GM18502 (cell line): ENCODE results near the gene OPRL1.
"Not testable (repeated sequence)": the region's sequence is repeated elsewhere in the genome, so short reads cannot be mapped to it uniquely, and the experiment has no call there.

Experiments used
- ATAC-seq: cut with Tn5 transposase; IDR thresholded peaks from one replicate; pipeline ENCODE4 v1.9.1; 2021; ENCODE audit warnings: mild to moderate bottlenecking; ENCODE audit not compliant: unreplicated experiment, poor library complexity

The OPRL1 gene

GRCh38 chr20:64113796-64114355 is 34.0 kb downstream of the OPRL1 start:
- no peak for ATAC-seq

DNA sequence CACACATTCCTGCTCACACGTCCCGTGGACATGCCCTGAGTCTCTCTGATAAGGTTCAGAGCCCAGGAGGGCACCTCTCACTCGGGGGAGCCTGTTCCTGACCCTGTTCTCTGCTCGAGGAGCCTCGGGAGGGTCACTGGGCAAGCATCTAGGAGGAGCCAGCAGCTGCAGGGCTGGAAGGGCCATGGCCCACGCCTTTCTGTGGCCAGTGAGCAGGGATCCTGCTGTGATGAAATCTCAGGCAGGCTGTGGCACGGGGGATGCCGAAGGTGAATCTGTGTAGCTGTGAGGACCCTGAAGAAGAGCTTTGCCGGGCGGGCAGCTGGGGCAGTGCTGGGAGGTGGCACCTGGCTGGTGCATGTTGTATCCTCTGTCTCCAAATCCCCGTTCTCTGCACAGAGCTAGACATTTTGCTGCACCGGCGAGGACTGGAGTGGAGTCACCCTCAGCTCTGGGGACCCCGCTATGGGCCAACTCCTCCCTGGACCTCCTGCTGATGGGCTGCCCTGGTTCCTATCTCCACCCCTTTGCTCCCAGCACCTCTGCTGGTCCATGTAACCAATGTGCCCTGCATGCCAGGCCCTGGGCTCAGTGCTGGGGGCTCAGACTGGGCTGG is 34.6 kb downstream of the OPRL1 start:
- no peak for ATAC-seq

- ATAC-seq: no peak
These were observed 35.5 kb downstream of the OPRL1 start for GRCh38 chr20:64115171-64115911.

DNA sequence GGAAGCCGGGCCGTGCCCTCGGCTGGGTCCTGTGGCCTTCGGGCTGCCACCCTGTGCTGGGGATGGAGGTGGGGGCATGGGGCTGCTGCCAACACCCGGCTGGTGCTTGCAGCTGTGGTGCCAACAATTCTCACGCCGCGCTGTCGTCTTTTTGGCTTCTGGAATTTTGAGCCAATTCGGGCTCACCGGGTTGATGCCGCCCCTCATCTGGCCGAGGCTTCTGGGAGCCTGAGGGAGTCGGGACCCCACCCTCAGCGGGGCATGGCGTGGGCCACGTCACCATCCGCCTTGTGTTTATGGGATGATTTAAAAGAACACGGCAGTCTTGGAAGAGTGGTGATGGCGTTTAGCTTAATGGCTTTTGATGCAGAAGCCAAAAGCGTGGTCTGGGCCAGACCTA is 36.1 kb downstream of the OPRL1 start:
- no peak for ATAC-seq

DNA sequence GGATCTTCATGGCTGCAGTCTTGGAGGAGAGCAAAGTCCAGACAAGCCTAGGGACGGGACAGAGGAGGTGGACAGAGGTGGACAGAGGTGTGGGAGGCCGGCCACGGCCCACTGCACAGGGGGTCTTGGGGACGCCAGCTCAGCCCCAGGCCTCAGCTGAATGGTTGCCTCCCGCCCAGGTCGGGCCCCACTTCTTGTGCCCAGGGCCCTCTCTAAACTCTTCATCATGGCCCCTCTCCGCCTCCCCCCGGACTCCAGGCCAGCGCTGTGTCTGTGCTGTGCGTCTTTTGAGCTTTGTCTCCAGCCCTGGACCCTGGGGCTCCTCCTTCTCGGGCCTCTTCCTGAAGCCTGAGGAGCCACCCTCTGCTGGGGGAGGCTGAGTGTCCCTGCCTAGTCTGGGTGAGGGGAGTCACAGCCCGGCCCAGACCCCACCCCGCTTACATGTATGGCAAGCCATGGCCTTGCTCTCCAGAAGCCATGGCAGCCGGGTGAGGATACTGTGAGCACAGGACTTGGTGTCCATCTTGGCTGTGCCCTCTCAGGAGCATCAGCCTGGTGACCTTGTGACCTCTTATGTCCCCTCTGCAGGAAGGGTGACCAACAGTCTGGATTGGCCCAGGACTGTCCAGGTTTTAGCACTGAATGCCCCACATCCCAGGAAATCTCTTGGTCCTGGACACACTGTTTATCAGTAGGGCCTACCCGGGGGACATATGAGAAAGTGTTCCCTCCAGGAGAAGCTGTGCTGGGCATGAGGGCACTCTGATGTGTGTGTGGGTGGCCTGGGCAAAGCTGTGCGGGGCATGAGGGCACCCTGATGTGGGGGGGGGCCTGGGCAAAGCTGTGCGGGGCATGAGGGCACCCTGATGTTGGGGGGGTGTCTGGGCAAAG is 36.9 kb downstream of the OPRL1 start:
- ATAC-seq: no peak

DNA sequence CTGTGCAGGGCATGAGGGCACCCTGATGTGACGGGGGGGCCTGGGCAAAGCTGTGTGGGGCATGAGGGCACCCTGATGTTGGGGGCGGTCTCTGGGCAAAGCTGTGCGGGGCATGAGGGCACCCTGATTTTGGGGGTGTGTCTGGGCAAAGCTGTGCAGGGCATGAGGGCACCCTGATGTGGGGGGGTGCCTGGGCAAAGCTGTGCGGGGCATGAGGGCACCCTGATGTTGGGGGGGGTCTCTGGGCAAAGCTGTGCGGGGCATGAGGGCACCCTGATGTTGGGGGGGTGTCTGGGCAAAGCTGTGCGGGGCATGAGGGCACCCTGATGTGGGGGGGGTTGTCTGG is 37.5 kb downstream of the OPRL1 start:
- ATAC-seq: not testable (repeated sequence)

GRCh38 chr20:64119301-64119680 is 39.4 kb downstream of the OPRL1 start:
- no peak for ATAC-seq

DNA sequence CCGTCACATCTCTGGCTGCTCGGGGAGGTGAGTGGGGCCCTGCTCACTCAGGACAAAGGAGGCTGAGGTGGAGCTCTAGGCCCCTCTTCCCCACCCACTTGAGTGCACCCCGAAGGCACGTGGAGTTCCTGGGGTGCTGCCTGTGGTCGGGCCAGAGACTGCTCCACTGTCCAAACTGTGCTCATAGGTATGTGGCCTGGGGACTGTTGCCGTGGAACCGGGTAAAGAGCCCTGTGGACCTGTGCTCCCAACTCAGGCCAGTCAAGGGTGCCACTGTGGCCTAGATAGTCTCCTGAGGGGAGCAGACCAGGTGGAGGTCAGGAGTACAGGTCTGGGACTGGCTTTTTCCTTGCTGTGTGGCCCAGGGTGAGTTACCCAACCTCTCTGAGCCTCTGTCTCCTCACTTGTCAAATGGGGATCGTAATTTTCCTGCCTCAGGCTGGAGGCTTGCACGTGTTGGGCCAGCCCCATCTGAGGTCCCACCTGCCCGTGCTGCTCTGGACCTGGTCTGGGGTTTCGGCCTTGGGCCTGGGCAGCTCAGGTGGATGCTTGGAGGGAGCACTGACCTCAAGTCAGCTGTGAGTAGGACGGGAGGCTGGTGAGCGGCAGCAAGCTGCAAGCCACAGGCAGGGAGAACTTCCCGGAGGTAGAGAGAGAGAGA is 39.9 kb downstream of the OPRL1 start:
- no peak for ATAC-seq

DNA sequence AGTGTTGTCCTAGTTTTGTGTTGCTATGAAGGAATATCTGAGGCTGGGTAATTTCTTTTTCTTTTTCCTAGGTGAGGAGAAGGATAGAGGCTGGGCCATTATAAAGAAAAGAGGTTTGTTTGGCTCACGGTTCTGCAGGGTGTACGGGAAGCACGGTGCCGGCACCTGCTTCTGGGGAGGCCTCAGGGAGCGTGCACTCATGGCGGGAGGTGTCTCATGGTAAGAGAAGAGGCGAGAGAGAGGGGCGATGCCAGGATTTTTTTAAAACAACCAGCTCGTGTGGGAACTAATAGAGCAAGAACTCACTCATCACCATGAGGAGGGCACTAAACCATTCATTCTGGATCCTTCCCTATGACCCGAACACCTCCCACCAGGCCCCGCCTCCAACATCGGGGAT is 41.7 kb downstream of the OPRL1 start:
- no peak for ATAC-seq

- not testable (repeated sequence) for ATAC-seq
These were observed 43.0 kb downstream of the OPRL1 start for GRCh38 chr20:64122927-64123326.

- ATAC-seq: not testable (repeated sequence)
These were observed 43.6 kb downstream of the OPRL1 start for GRCh38 chr20:64123517-64123916.

DNA sequence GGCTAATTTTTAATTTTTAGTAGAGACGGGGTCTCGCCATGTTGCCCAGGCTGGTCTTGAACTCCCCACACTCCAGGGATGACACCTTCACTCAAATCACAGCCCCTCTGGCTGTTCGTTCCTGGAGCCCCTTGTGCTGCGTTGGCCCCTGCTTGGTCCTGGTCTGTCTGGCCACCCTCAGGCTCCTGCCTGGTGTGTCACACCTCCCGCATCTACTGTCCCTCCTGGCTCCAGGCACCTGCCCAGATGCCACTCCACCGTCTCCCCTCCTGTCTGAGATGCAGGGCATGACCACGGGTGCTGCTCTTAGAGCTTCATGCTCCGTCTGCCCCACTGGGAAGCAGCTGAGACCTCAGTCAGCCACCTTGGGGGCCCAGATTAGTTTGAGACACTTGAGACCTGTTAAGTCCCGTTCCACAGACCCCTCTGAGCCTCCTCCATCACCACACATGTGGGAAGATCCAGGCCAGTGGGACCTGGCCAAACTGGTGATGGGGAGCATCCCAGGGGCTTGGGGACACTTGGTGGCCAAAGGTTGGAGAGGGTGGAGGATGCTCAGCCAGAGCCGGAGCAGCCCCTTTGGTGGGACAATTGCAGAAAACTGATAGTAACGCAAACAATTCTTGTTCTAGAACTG is 49.4 kb downstream of the OPRL1 start:
- no peak for ATAC-seq

DNA sequence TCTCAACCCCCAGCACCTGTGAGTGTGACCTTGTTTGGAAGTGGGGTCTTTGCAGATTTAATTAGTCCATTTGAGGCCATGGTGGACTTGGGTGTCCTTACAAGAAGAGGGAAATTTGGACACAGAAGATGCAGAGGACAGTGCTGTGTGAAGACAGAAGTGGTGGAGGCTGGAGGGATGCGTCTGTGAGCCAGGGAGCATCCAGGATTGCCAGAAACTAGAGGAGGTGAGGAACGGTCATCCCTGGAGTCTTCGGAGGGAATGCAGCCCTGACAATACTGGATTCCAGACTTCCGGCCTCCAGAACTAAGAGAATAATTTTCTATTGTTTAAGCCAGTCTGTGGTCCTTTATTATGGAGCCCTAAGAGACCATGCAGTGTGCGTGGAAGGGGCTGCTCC is 50.4 kb downstream of the OPRL1 start:
- ATAC-seq: no peak

GRCh38 chr20:64130876-64131275 is 51.0 kb downstream of the OPRL1 start:
- ATAC-seq: no peak

- ATAC-seq: no peak
These were observed 51.5 kb downstream of the OPRL1 start for GRCh38 chr20:64131406-64131805.

DNA sequence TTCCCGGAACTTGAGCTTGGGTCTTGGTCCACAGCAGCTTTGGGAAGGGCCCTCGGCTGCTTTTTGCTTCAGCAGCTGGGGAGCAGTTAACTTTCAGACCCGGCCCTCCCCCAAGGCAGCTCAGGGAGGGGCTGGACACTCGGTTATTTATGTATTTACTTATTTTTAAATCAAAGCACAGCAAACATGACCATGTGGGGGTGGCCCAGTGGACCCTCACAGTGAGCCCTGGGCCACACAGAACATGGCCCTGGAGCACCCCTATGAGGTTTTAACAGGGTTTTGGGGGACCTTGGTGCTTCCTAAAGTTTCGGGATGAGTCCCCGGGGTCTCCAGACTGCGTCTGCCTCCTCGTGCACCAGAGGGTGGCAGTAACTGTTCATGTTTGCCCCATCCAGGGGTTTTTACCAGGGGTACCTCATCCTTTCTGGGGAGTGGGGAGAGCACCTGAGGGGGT is 54.1 kb downstream of the OPRL1 start:
- no peak for ATAC-seq

DNA sequence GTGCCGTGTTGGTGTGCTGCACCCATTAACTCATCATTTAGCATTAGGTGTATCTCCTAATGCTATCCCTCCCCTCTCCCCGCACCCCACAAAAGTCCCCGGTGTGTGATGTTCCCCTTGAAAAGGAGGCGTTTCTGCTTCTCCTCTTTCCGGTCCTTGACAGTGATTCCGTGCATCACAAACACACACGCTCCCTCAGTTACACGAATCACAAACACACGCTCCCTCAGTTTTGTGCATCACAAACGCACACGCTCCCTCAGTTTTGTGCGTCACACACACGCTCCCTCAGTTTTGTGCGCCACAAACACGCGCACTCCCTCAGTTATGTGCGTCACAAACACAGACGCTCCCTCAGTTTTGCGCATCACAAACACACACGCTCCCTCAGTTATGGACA is 54.9 kb downstream of the OPRL1 start:
- ATAC-seq: not testable (repeated sequence)

- no peak for ATAC-seq
These were observed 56.3 kb downstream of the OPRL1 start for GRCh38 chr20:64136004-64136710.

- no peak for ATAC-seq
These were observed 57.7 kb downstream of the OPRL1 start for GRCh38 chr20:64137598-64138031.
